Stimulated activated CD8-positive, alpha-beta memory T cell treated with anti-CD3 and anti-CD28 coated beads, Interleukin-15, amount 100 ng/mL, for 48 hours (primary cell): ENCODE results near the gene BAG1.
A peak's percentile ranks its signal among the peaks of the same experiment; 100 is the strongest.

Experiments used
- DNase-seq, 2 donors: peaks; one replicate each; pipeline ENCODE4 v3.0.0-alpha.2; 2020; ENCODE audit warnings: low read depth in 2 of 2

BAG1 gene

GRCh38 chr9:33210006-33210715 lies 54.3 kb downstream of the BAG1 start:
- no peak for DNase-seq

- no peak for DNase-seq
Measured at GRCh38 chr9:33209394-33209793, 55.1 kb downstream of the BAG1 start.

- DNase-seq, result peak; percentile 15 to 47
Measured at GRCh38 chr9:33202552-33203201, 61.8 kb downstream of the BAG1 start.
